H54 (cell line): ENCODE measurements around the gene TRIOBP.
"Not testable (repeated sequence)": the region's sequence is repeated elsewhere in the genome, so short reads cannot be mapped to it uniquely, and the experiment has no call there.

Source experiments
- DNase-seq: peaks from one replicate; pipeline ENCODE4 v3.0.0; 2011; ENCODE audit warnings: low spot score, mixed read lengths; ENCODE audit not compliant: insufficient read length
- FAIRE-seq: peaks from 3 replicates; lab custom pipeline; 2011; peaks lifted over from hg19 to GRCh38; lab: Jason Lieb, UNC
- POLR2A ChIP-seq: IDR thresholded peaks from 2 replicates; pipeline ENCODE4 v1.6.1; 2011; ENCODE audit warnings: low read depth, mild to moderate bottlenecking, low read length

Gene TRIOBP

DNA sequence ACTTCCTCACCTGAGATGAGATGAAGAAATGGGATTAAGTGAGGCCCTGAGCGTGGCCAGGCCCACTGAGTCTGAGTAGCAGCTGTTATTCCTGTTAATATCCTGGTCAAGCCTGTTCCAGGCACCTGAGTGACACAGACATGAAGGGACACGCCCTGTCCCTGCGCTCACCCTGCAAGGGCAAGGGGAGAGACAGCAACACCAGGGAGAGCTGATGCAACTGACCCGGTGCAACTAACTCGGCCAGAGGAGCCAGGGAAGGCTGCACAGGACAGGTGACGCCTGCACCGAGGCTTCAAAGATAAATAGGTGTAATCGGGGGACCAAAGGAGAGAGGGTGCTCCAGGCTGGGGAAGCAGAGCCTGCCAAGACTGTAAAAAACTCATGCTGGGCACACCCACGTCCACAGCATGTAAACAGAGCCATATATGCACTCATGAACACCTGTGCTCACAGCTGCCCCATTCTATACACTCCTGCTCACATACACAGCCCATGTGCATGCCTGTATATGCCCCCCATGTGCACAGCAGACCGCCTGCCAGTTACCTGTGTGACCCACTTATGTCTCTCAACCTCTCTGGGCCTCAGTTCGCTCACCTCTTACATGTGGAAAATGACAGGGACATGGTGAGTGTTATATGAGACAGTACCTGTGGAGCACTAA lies 88.1 kb downstream of the TRIOBP start:
- DNase-seq (no peak), FAIRE-seq (no peak)
- TF ChIP-seq POLR2A = no peak

DNA sequence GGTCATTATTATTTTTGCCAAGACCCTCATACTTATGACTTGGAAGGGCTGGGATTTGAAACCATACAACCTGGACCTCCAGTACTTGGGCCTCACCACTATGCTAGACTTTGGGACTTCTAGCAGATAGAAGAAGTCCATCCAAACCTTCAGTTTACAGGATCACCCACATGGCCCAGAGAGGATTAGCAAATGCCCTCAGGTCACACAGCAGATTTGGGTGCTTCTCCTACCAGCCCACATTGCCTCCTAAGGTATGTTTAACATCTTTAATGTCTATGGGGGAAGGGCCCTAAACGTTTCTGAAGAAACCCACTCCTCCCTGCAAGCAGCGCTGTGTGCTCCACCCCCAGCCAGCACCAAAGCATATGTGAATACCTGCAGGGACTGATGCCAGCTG lies 93.4 kb downstream of the TRIOBP start:
- TF ChIP-seq POLR2A = no peak
- FAIRE-seq (no peak), DNase-seq (no peak)

DNA sequence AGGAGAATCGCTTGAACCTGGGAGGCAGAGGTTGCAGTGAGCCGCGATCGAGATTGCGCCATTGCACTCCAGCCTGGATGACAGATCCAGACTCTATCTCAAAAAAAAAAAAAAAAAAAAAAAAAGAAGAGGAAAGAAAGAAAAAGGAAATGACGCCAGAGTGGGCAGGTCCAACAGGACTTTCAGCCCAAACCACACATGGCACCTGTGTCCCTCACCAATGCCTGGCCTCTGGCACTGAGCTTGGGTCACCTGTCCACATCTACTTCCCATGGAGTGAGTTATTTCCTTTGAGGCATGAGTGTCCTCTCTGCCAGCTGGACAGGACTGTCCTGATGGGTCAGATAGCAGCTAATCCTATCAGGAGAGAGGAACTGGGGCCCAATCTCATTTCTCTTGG lies 95.6 kb downstream of the TRIOBP start:
- no peak for TF ChIP-seq POLR2A
- DNase-seq (no peak), FAIRE-seq (no peak)

DNA sequence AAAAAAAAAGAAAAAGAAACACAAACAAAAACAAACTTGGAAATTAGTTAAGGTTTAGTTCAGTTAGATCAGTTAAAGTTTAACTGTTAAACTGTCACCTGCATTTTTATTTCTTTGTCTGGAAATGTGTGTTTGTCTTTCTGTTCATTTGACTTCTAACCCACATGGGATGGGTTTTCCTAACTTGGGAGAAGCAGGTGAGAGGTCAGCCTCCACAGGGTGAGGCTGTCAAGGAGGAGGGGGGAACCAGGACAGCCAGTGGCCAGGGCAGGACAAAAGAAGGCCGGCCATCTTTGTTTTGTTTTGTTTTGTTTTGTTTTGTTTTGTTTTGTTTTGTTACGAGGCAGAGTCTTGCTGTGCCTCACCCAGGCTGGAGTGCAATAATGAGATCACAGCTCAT lies 97.5 kb downstream of the TRIOBP start:
- FAIRE-seq (no peak), DNase-seq (no peak)
- no peak for TF ChIP-seq POLR2A

DNA sequence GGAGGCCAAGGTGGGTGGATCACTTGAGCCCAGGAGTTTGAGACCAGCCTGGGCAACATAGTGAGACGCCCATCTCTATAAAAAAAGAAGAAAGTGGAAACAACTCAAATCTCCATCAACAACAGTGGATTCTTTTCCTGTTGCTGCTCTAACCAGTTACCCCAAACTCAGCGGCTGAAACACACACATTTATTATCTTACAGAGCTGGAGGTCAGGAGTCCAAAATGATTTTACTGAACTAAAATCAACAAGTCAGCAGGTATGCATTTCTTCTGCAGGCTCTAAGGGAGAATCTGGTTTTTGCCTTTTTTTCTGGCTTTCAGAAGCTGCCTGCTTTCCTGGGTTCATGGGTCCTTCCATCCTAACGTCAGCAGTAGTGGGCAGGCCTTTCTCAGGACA lies 99.2 kb downstream of the TRIOBP start:
- DNase-seq = no peak
- no peak for FAIRE-seq
- no peak for TF ChIP-seq POLR2A

DNA sequence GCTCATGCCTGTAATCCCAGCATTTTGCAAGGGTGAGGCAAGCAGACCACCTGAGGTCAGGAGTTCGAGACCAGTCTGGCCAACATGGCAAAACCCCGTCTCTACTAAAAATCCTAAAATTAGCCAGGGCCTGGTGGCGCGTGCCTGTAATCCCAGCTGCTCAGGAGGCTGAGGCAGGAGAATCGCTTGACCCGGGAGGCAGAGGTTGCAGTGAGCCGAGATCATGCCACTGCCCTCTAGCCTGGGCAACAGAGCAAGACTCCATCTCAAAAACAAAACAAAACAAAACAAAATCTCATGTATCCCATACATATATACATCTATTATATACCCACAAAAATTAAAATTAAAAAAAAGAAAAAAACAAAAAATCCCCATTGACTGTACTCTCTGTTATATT lies 100.4 kb downstream of the TRIOBP start:
- not testable (repeated sequence) for DNase-seq, FAIRE-seq

DNA sequence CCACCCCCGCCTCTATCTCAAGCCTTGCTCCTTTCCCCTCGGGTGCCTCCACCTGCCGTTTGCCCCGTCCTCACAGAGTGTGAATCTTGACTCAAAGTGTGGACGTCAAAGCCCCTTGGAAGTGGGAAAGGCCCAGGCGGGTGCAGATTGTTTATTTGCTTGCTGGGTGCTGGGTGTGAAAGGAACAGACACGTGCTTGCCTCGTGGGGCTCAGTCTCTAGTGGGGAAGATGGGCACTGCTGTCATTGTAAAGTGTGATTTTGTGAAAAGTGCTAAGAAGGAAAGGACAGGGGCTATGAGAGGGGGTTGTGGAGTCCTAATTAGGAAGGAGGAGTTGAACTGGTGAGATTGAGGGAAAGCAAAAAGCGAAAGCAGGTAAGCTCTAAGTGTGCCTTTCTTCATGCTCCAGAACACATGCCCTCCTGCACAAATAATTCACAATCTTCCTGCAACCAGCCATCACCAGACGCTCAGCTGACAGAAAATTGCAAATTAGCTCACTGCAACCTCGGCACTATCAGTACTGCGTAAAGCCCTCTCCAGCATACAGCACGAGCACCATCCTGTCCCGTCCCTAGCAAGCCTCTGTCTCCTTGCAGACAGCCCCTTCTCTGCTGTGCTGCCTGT lies 101.1 kb downstream of the TRIOBP start:
- no peak for FAIRE-seq
- DNase-seq = no peak
- TF ChIP-seq POLR2A = no peak

DNA sequence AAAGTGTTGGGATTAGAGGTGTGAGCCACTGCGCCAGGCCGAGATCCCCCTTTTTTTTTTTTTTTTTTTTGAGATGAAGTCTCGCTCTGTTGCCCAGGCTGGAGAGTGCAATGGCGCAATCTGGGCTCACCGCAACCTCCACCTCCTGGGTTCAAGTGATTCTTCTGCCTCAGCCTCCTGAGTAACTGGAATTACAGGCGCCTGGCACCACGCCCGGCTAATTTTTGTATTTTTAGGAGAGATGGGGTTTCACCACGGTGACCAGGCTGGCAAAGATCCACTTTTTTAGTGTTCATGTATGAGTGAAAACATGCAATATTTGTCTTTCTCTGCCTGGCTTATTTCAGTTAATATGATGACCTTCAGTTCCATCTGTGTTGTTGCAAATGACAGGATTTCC lies 103.1 kb downstream of the TRIOBP start:
- DNase-seq, FAIRE-seq: not testable (repeated sequence)

DNA sequence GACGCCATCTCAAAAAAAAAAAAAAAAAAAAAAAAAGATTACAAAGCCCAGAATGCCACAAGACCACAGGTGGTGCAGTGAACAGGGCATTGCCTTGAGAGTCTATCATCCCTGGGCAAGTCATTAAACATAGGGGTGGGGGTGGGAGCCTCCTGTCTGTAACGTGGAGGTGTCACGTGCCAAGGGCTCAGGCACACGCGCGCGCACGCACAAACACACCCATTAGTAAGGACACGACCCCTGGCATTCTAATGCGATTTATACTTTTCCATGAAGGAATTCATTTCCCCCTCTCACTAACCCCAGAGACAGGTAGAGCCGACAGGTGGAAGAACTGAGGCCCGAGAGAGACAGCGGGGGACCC lies 105.1 kb downstream of the TRIOBP start:
- DNase-seq = no peak
- TF ChIP-seq POLR2A = no peak
- no peak for FAIRE-seq

DNA sequence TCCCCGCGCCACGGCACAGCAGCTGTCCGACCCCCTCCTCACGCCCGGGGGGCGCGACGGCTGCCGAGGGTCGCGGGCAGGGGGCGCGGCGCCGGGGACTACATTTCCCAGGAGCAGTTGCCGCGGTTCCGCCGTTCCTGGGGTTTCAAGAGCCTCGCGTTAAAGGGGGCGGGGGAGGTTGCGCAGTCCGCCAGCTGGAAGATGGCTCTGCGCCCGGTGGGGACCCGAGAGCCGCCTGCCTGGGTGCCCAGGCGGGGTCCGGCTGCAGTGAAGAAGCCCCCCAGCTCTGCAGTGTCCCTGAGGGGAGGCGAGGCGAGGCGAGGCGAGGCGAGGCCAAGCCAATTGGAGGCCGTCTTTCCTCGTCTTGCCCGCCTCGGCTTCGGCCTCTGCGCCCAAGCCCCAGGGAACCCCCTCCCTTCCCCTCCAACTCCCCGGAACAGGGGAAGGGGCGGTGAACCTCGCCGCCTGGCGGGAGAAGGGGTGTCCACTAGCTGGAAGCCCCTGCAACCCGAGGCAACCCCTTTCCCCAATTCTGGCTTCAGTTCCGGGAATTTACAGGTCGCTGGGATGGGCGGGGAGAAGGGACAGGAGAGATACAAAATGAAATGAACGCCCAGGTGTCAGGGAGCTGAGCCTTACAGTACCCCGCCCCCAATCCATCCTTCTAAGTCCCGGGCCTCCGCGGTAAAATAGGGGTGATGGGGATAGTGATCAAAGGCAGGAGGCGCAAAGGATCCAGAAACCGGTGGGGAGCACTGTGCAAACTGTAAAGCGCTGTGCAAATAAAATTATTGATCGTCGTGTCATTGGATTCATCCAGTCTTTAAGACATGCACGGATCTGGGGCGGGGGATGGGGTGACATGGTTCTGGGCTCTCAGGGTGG lies 105.7 kb downstream of the TRIOBP start:
- FAIRE-seq (no peak), DNase-seq (no peak)
- TF ChIP-seq POLR2A = no peak

DNA sequence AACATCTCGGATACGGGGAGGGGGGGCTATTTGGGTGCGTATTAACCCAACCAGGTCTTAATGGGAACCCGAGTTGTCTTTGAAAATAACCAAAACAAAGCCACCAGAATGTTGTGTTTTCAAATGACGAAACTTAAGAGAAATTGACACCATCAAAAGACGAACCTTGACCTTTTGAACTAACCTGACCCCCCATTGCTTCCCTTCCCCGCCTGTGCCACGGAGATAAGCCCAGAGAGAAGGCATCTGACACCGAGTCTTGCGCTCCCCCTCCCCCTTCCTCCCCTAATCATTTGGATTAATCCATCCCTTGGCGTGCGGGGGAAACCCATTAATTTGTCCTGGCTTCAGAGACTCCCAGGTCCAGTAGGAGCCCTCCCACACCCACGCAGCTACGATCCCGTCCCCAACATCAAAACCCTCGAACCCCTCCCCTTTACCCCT lies 106.4 kb downstream of the TRIOBP start:
- FAIRE-seq (no peak), DNase-seq (no peak)
- no peak for TF ChIP-seq POLR2A

DNA sequence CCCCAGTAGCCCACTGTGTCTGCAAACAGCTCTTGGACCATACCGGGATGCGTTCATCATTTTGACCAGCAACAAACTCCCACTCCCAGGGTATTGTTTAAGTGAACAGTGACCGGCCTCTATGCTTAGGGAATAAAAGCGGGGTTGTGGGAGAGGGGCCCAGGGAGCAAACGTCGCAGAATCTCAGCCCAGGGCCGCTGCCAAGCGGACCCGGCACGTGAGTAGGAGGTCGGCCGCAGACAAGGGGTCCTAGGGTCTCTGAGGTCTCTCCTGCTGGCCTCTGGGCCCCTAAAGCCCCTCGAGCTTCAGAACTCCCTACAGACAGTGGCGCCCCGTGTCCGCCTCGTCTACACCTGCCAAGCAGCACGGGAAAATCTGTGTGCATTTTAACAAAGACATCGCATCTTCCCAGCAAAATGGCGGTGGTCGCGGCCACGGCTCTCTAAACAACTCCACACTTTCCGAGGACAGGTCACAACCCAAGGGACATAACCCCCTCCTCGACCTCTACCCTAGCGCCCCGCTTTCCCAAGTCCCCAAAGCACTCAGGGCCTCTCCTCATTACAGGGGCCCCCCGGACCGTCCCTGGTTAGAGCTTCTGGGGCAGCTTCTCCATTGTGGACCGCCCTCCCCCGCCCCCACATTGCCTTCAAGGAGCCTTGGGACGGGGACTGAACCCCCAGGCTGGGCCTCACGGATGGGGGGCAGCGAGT lies 106.9 kb downstream of the TRIOBP start:
- no peak for TF ChIP-seq POLR2A
- FAIRE-seq (no peak), DNase-seq (no peak)

DNA sequence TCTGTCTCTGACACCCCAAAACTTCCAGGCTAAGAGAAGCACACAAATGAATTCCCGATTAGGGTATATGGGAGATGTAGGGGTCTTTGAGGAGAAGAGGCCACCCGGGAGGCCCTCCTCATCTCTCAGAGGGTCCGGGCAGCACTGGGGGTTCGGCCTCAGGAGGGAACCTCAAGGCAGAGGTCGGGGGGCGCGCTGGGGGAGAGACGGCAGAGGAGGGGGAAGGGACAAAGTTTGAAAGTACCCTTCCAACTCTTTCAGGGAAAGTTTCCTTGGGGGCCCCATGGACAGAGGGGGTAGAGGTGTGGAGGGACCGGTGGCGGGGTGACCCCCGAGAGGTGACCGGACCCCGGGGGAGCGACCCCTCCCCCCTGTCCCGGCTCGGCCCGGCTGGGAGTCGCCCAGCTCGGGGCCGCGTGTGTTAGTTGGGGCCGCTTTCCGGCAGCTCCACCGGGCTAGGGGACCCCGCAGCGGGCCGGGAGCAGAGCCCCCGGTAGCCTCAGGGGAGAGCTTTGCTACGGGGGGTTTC lies 107.6 kb downstream of the TRIOBP start:
- DNase-seq = no peak
- no peak for FAIRE-seq
- no peak for TF ChIP-seq POLR2A
